LNCaP clone FGC (cell line): ENCODE data around the gene SESN1.
A peak's percentile ranks its signal among the peaks of the same experiment; 100 is the strongest.

Experiments used
- DNase-seq: peaks from one replicate; pipeline ENCODE4 v3.0.0-alpha.2; 2011; ENCODE audit warnings: low read depth
- H3K4me3 ChIP-seq: 2 replicates; pipeline ENCODE4 v1.5.1; 2011; ENCODE audit warnings: mild to moderate bottlenecking, low read depth, low read length, control low read depth
- TF ChIP-seq, protein P1 (sequence below): IDR thresholded peaks from 2 replicates; pipeline ENCODE4 v1.5.1; 2012; ENCODE audit warnings: mild to moderate bottlenecking; ENCODE audit not compliant: control insufficient read depth, insufficient read depth; ENCODE audit errors: extremely low read depth

The SESN1 gene

GRCh38 chr6:109023356-109023925, 71.2 kb downstream of the SESN1 start:
- H3K4me3 ChIP-seq, result no peak overlapping the region
- TF ChIP-seq, protein P1, sequence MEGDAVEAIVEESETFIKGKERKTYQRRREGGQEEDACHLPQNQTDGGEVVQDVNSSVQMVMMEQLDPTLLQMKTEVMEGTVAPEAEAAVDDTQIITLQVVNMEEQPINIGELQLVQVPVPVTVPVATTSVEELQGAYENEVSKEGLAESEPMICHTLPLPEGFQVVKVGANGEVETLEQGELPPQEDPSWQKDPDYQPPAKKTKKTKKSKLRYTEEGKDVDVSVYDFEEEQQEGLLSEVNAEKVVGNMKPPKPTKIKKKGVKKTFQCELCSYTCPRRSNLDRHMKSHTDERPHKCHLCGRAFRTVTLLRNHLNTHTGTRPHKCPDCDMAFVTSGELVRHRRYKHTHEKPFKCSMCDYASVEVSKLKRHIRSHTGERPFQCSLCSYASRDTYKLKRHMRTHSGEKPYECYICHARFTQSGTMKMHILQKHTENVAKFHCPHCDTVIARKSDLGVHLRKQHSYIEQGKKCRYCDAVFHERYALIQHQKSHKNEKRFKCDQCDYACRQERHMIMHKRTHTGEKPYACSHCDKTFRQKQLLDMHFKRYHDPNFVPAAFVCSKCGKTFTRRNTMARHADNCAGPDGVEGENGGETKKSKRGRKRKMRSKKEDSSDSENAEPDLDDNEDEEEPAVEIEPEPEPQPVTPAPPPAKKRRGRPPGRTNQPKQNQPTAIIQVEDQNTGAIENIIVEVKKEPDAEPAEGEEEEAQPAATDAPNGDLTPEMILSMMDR, result no peak
- DNase-seq, result no peak

DNA sequence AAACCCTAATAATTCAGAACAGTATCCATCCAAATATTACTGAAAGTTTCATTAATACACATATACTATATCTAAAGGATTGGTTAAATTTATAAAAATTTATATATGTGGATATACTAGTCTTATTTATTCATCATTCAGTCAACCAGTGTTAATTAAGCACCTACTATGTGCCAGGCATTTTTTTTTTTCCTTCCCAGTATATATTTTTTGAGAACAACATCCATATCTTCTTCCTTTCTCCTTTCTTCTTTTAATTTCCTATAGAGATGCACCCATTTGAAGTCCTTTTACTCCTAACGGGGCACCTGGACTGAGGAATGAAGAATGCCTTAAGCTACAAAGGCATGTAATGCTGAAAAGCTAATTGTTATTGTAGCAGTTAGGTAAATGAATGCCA, 72.8 kb downstream of the SESN1 start:
- DNase-seq, result no peak
- TF ChIP-seq, protein P1, result no peak
- no peak overlapping the region for H3K4me3 ChIP-seq

- TF ChIP-seq, protein P1, result no peak
- no peak overlapping the region for H3K4me3 ChIP-seq
- DNase-seq, result peak; percentile 83
These were observed 74.7 kb downstream of the SESN1 start for GRCh38 chr6:109019911-109020310.

- DNase-seq, result no peak
- TF ChIP-seq, protein P1, result no peak
- no peak overlapping the region for H3K4me3 ChIP-seq
These were observed 79.5 kb downstream of the SESN1 start for GRCh38 chr6:109015176-109015575.

GRCh38 chr6:109014606-109015005, 80.0 kb downstream of the SESN1 start:
- no peak for DNase-seq
- no peak overlapping the region for H3K4me3 ChIP-seq
- TF ChIP-seq, protein P1, result no peak

GRCh38 chr6:109013656-109014305, 80.9 kb downstream of the SESN1 start:
- no peak overlapping the region for H3K4me3 ChIP-seq
- TF ChIP-seq, protein P1, result no peak
- no peak for DNase-seq

DNA sequence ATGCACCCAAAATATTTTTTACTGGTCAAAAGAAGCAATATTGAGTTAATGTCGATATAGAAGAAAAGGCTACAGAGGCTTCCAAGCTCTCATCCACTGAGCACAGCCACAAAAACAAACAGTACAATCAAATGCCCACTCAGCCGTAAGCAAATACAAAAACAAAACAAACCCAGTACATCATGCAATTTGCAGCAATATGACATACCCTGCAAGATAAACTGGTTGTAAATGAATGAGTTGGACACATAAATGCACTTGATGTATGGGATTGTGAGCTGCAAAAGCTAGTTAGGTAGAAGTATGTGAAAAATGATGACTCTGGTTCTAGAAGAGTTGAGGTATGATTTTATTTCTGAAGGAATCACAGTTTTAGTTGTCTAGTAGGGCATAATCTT, 83.9 kb downstream of the SESN1 start:
- TF ChIP-seq, protein P1, result no peak
- peak overlapping the region; percentile 91 for H3K4me3 ChIP-seq
- peak; percentile 73 for DNase-seq
